ENCODE data around the gene GNB3. TPM values are rescaled to one million over a fixed set of nuclear protein-coding genes. Genes with fewer than 3 reads are reported as not detected.

The GNB3 gene
- total RNA-seq, 2 experiments from 2014 or later: 0.50 to 1.1 TPM

GRCh38 chr12:6842075-6842474 is 1.4 kb downstream of the GNB3 start:
- intact Hi-C loops (cut with micrococcal nuclease): no loop called here
- CTCF ChIA-PET: interaction anchor here (0.7 to 2.0 kb wide), 5 partner anchors 9 to 89 kb away, joined by 3 to 5 read pairs (median 3); partner anchors contain the start of genes CDCA3, MLF2 and USP5
- no peak overlapping the region for H3K4me3 Mint-ChIP-seq
- ATAC-seq: no peak
- no peak for TF ChIP-seq CTCF (IDR thresholded peaks at IDR 0.05)
- DNase-seq: no peak
- H3K4me1 Mint-ChIP-seq (ENCODE audit: low read depth): no peaks in the 10 kb centered on the region
- H3K27ac Mint-ChIP-seq: no peak overlapping the region
- peaks cover 6% of the 10 kb centered on the region for H3K36me3 Mint-ChIP-seq (ENCODE audit: low read depth)
- POLR2A ChIA-PET: interaction anchor here (1.4 to 2.8 kb wide), 4 partner anchors 9 to 118 kb away, joined by 4 to 10 read pairs (median 6); partner anchors contain the start of genes CDCA3, COPS7A, TPI1 and USP5
- H3K27me3 Mint-ChIP-seq: no peaks in the 10 kb centered on the region
- H3K9me3 Mint-ChIP-seq: no peaks in the 10 kb centered on the region

GRCh38 chr12:6843118-6843902 is 2.6 kb downstream of the GNB3 start:
- Mint-ChIP-seq H3K4me3 (no peak overlapping the region), H3K27ac (no peak overlapping the region), H3K36me3 (ENCODE audit: low read depth) (peaks cover 12% of the 10 kb centered on the region), H3K27me3 (no peaks in the 10 kb centered on the region), H3K9me3 (no peaks in the 10 kb centered on the region), H3K4me1 (ENCODE audit: low read depth) (no peaks in the 10 kb centered on the region)
- TF ChIP-seq CTCF (IDR thresholded peaks at IDR 0.05): no peak
- ChIA-PET POLR2A (interaction anchor here (0.8 to 2.8 kb wide), 5 partner anchors 8 to 90 kb away, joined by 3 to 10 read pairs (median 4); partner anchors contain the start of genes CDCA3, MLF2, TPI1 and USP5), CTCF (interaction anchor here (0.8 to 2.5 kb wide), 7 partner anchors 8 to 90 kb away, joined by 3 to 18 read pairs (median 3); partner anchors contain the start of gene MLF2)
- no peak for DNase-seq
- intact Hi-C loops (cut with micrococcal nuclease): no loop called here
- ATAC-seq: peak; percentile 31

- ATAC-seq: no peak
- CTCF ChIA-PET: interaction anchor here (1.0 to 2.5 kb wide), 4 partner anchors 10 to 93 kb away, joined by 3 to 18 read pairs (median 4); partner anchors contain the start of genes MLF2 and SPSB2
These were observed 4.7 kb downstream of the GNB3 start for GRCh38 chr12:6845395-6845794.

GRCh38 chr12:6846316-6846869 is 5.7 kb downstream of the GNB3 start:
- intact Hi-C loops (cut with micrococcal nuclease): no loop called here
- Mint-ChIP-seq H3K4me3 (no peak overlapping the region), H3K27me3 (no peaks in the 10 kb centered on the region), H3K9me3 (no peaks in the 10 kb centered on the region), H3K27ac (no peak overlapping the region), H3K36me3 (ENCODE audit: low read depth) (peaks cover 26% of the 10 kb centered on the region), H3K4me1 (ENCODE audit: low read depth) (peaks cover 14% of the 10 kb centered on the region)
- TF ChIP-seq CTCF (IDR thresholded peaks at IDR 0.05): no peak
- no peak for ATAC-seq
- DNase-seq: no peak
- ChIA-PET CTCF (interaction anchor here (1.2 kb wide), 1 partner anchor 22 kb away, joined by 3 read pairs; no protein-coding TSS in a partner anchor), POLR2A (interaction anchor here (0.5 to 11.4 kb wide), 3 partner anchors 22 to 158 kb away, joined by 3 to 218 read pairs (median 3); partner anchors contain the start of genes SPSB2 and TPI1)

More at GRCh38 chr12:6845395-6845794, 4.7 kb downstream of the GNB3 start:
- no peak for DNase-seq
- Mint-ChIP-seq H3K4me1 (ENCODE audit: low read depth) (peaks cover 12% of the 10 kb centered on the region), H3K36me3 (ENCODE audit: low read depth) (peaks cover 25% of the 10 kb centered on the region), H3K4me3 (no peak overlapping the region), H3K27me3 (no peaks in the 10 kb centered on the region), H3K9me3 (no peaks in the 10 kb centered on the region), H3K27ac (no peak overlapping the region)
- no peak for TF ChIP-seq CTCF (IDR thresholded peaks at IDR 0.05)
- POLR2A ChIA-PET: interaction anchor here (0.7 kb wide), 1 partner anchor 14 kb away, joined by 3 read pairs; no protein-coding TSS in a partner anchor
- intact Hi-C loops (cut with micrococcal nuclease): no loop called here

Measured in activated CD8-positive, alpha-beta T cell treated with anti-CD3 and anti-CD28 coated beads for 36 hours (primary cell).